IPS-15b (cell line): ENCODE measurements around the gene CUEDC2.

Experiments
- H3K27me3 ChIP-seq: one replicate; pipeline ENCODE4 v1.6.1; 2013; ENCODE audit warnings: low read length; ENCODE audit not compliant: control insufficient read depth, insufficient read depth
- H3K36me3 ChIP-seq: one replicate; pipeline ENCODE4 v1.6.1; 2013; ENCODE audit warnings: low read length; ENCODE audit not compliant: control insufficient read depth, insufficient read depth
- H3K4me1 ChIP-seq: one replicate; pipeline ENCODE4 v1.6.1; 2013; ENCODE audit warnings: mild to moderate bottlenecking, low read length; ENCODE audit not compliant: control insufficient read depth, insufficient read depth
- H3K4me3 ChIP-seq: one replicate; pipeline ENCODE4 v1.5.1; 2013; ENCODE audit warnings: low read depth, low read length
- H3K9ac ChIP-seq: one replicate; pipeline ENCODE4 v1.6.1; 2013; ENCODE audit warnings: low read depth, mild to moderate bottlenecking, low read length
- H3K9me3 ChIP-seq: one replicate; pipeline ENCODE4 v1.6.1; 2013; ENCODE audit warnings: mild to moderate bottlenecking, low read length; ENCODE audit not compliant: control insufficient read depth, insufficient read depth

The CUEDC2 gene

DNA sequence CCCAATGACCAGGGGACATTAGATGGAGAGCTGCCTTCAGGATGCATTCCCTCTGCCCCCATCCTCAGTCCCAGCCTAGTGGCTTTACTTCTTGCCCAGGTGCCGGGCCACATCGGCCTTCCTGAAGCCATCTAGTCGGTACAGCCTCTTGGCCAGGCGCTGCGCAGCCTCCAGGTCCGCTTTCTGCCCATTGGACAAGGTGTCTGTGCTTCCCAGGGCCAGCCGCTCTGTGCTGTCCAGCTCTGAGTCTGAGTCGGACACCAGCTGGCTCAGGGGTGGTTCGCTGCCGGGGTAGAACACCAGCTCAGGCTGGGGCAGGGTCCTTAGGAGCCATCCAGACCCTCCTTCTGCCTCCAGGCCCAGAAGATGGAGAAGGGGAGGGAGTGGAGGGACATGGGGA, 20.1 kb downstream of the CUEDC2 start:
- H3K9me3 ChIP-seq = no peaks in the 10 kb centered on the region

GRCh38 chr10:102411341-102412255, 20.8 kb downstream of the CUEDC2 start:
- no peak overlapping the region for H3K9ac ChIP-seq
- no peaks in the 10 kb centered on the region for H3K9me3 ChIP-seq
- H3K36me3 ChIP-seq = no peaks in the 10 kb centered on the region
- peaks cover 40% of the 10 kb centered on the region for H3K27me3 ChIP-seq
- H3K4me1 ChIP-seq = peaks cover 14% of the 10 kb centered on the region
- H3K4me3 ChIP-seq = peak overlapping the region; percentile 61

More for the DNA sequence above, 20.1 kb downstream of the CUEDC2 start:
- H3K4me3 ChIP-seq = no peak overlapping the region
- H3K36me3 ChIP-seq = no peaks in the 10 kb centered on the region
- peaks cover 39% of the 10 kb centered on the region for H3K27me3 ChIP-seq
- peaks cover 14% of the 10 kb centered on the region for H3K4me1 ChIP-seq
- H3K9ac ChIP-seq = no peak overlapping the region

GRCh38 chr10:102410429-102411073, 21.8 kb downstream of the CUEDC2 start:
- H3K4me3 ChIP-seq = peak overlapping the region; percentile 61
- no peaks in the 10 kb centered on the region for H3K36me3 ChIP-seq
- peak overlapping the region; percentile 8 for H3K9ac ChIP-seq
- peaks cover 40% of the 10 kb centered on the region for H3K27me3 ChIP-seq
- no peaks in the 10 kb centered on the region for H3K9me3 ChIP-seq
- peaks cover 14% of the 10 kb centered on the region for H3K4me1 ChIP-seq

GRCh38 chr10:102409604-102410428, 22.6 kb downstream of the CUEDC2 start:
- H3K4me1 ChIP-seq = peaks cover 14% of the 10 kb centered on the region
- peak overlapping the region; percentile 8 for H3K9ac ChIP-seq
- H3K27me3 ChIP-seq = peaks cover 40% of the 10 kb centered on the region
- H3K4me3 ChIP-seq = peak overlapping the region; percentile 61
- no peaks in the 10 kb centered on the region for H3K36me3 ChIP-seq
- no peaks in the 10 kb centered on the region for H3K9me3 ChIP-seq

GRCh38 chr10:102408728-102409603, 23.4 kb downstream of the CUEDC2 start:
- Histone ChIP-seq H3K4me3 (peak overlapping the region; percentile 61), H3K9ac (no peak overlapping the region), H3K27me3 (peaks cover 40% of the 10 kb centered on the region)

GRCh38 chr10:102408131-102408727, 24.1 kb downstream of the CUEDC2 start:
- Histone ChIP-seq H3K9me3 (no peaks in the 10 kb centered on the region), H3K27me3 (peaks cover 40% of the 10 kb centered on the region), H3K36me3 (peaks cover 8% of the 10 kb centered on the region), H3K9ac (no peak overlapping the region), H3K4me3 (peak overlapping the region; percentile 40), H3K4me1 (peaks cover 14% of the 10 kb centered on the region)

More at GRCh38 chr10:102408728-102409603, 23.4 kb downstream of the CUEDC2 start:
- Histone ChIP-seq H3K4me1 (peaks cover 14% of the 10 kb centered on the region), H3K36me3 (peaks cover 3% of the 10 kb centered on the region), H3K9me3 (no peaks in the 10 kb centered on the region)

- Histone ChIP-seq H3K9ac (no peak overlapping the region), H3K9me3 (no peaks in the 10 kb centered on the region), H3K4me3 (no peak overlapping the region), H3K36me3 (peaks cover 11% of the 10 kb centered on the region), H3K27me3 (peaks cover 40% of the 10 kb centered on the region), H3K4me1 (peaks cover 14% of the 10 kb centered on the region)
These were observed 24.8 kb downstream of the CUEDC2 start for GRCh38 chr10:102407425-102408130.

- peaks cover 36% of the 10 kb centered on the region for H3K27me3 ChIP-seq
- H3K4me3 ChIP-seq = no peak overlapping the region
- no peak overlapping the region for H3K9ac ChIP-seq
- peaks cover 14% of the 10 kb centered on the region for H3K4me1 ChIP-seq
- H3K36me3 ChIP-seq = peaks cover 17% of the 10 kb centered on the region
- no peaks in the 10 kb centered on the region for H3K9me3 ChIP-seq
These were observed 25.6 kb downstream of the CUEDC2 start for GRCh38 chr10:102406815-102407214.

- Histone ChIP-seq H3K36me3 (peaks cover 28% of the 10 kb centered on the region), H3K9me3 (no peaks in the 10 kb centered on the region), H3K4me3 (no peak overlapping the region), H3K27me3 (peaks cover 25% of the 10 kb centered on the region), H3K4me1 (peaks cover 7% of the 10 kb centered on the region), H3K9ac (no peak overlapping the region)
These were observed 26.7 kb downstream of the CUEDC2 start for GRCh38 chr10:102405632-102406031.

- no peak overlapping the region for H3K4me3 ChIP-seq
- H3K9ac ChIP-seq = no peak overlapping the region
- H3K9me3 ChIP-seq = no peaks in the 10 kb centered on the region
- H3K36me3 ChIP-seq = peaks cover 32% of the 10 kb centered on the region
- H3K4me1 ChIP-seq = peaks cover 7% of the 10 kb centered on the region
- H3K27me3 ChIP-seq = peaks cover 22% of the 10 kb centered on the region
These were observed 27.2 kb downstream of the CUEDC2 start for GRCh38 chr10:102405108-102405571.
